Right cardiac atrium (tissue), 5 donors: ENCODE data around the gene FADS3. TPM values are rescaled to one million over a fixed set of nuclear protein-coding genes. Genes with fewer than 3 reads are reported as not detected.

Source experiments
- ATAC-seq, 2 donors: fragments of 200-7000 bp; cut with Tn5 transposase; one replicate each; pipeline versions ENCODE4 v1.8.0 to v1.9.1; 2020; ENCODE audit warnings: moderate library complexity in 2 of 2, mild to moderate bottlenecking in 1 of 2
- DNase-seq, 3 donors: peaks; one replicate each; pipeline ENCODE4 v3.0.0-alpha.2; 2020
- H3K27ac ChIP-seq: one replicate; pipeline ENCODE4 v1.5.1; 2013; ENCODE audit warnings: mild to moderate bottlenecking, low read length, control low read depth, moderate library complexity
- H3K27me3 ChIP-seq: one replicate; pipeline ENCODE4 v1.6.1; 2013; ENCODE audit not compliant: control insufficient read depth, insufficient read depth
- H3K4me1 ChIP-seq: one replicate; pipeline ENCODE4 v1.6.1; 2013; ENCODE audit warnings: low read length; ENCODE audit not compliant: control insufficient read depth, insufficient read depth
- H3K4me3 ChIP-seq: one replicate; pipeline ENCODE4 v1.5.1; 2013; ENCODE audit warnings: low read length, control low read depth
- H3K9me3 ChIP-seq: one replicate; pipeline ENCODE4 v1.6.1; 2013; ENCODE audit warnings: low read length; ENCODE audit not compliant: control insufficient read depth
- WGBS: extraction: QIAGEN DNeasy Blood & Tissue Kit; methylation state at CpG from one replicate; pipeline ENCODE4 v1.1.7; 2013; 5-methylcytosine and 5-hydroxymethylcytosine counted together
- intact Hi-C, 4 donors: fragments of 100-400 bp; cut with DNase I; formaldehyde crosslinking; loops; one replicate each; pipeline versions ENCODE4 v1.11.0 to v1.14.0; 2022 to 2023
- polyA plus RNA-seq: library from polyadenylated mRNA; stranded (reverse); fragments of 200-250 nt; gene quantifications from one replicate; pipeline ENCODE4 v1.2.3, GENCODE V29; 2013
- total RNA-seq, 4 donors: library from RNA; stranded (reverse); fragmentation: NEBNext Ultra II Directional; extraction: Animal tissue kit (Norgen Biotek cat#: 25700); gene quantifications; one replicate each; pipeline ENCODE4 v1.2.1, GENCODE V29; 2021
- donor health status: healthy with polysubstance abuse.
- donor health status: DM: no; HTN: yes; CAD: no.
- donor health status: DM: no; HTN: no; CAD: no.
- donor health status: DM: no; HTN: yes; CAD: no; lungs with severe emphysema.
- donor health status: DM: yes; HTN: yes; CAD: no.

The FADS3 gene
- total and polyA plus RNA-seq, 5 donors, result 37.5 to 50.1 (median 43.1) TPM

- no peaks in the 10 kb centered on the region for H3K27me3 ChIP-seq
- H3K27ac ChIP-seq, result peak overlapping the region; percentile 86
- ATAC-seq (peak; percentile 81 to 88), DNase-seq (peak; percentile 90 to 95 (median 94))
- H3K4me1 ChIP-seq, result peaks cover 13% of the 10 kb centered on the region
- intact Hi-C loops, result no loop called here
- H3K9me3 ChIP-seq, result no peaks in the 10 kb centered on the region
- no peak overlapping the region for H3K4me3 ChIP-seq
- WGBS, result 19% methylated on average over 6 of the region's 6 CpGs
Measured at GRCh38 chr11:61922539-61922938, 31.2 kb upstream of the FADS3 start.

- intact Hi-C loops, result no loop called here
- ATAC-seq (no peak), DNase-seq (no peak)
- 92% methylated on average over 3 of the region's 3 CpGs for WGBS
- Histone ChIP-seq H3K4me1 (peaks cover 13% of the 10 kb centered on the region), H3K27me3 (no peaks in the 10 kb centered on the region), H3K27ac (no peak overlapping the region), H3K4me3 (no peak overlapping the region), H3K9me3 (no peaks in the 10 kb centered on the region)
Measured at GRCh38 chr11:61921446-61921845, 30.1 kb upstream of the FADS3 start.

GRCh38 chr11:61919705-61920631 lies 28.6 kb upstream of the FADS3 start:
- no peak for ATAC-seq
- Histone ChIP-seq H3K4me3 (no peak overlapping the region), H3K4me1 (peaks cover 13% of the 10 kb centered on the region), H3K27me3 (no peaks in the 10 kb centered on the region), H3K27ac (peak overlapping the region; percentile 32), H3K9me3 (no peaks in the 10 kb centered on the region)
- intact Hi-C loops, result no loop called here
- peak in 2 of 3 donors; percentile 48 to 63 for DNase-seq
- WGBS, result 75% methylated on average over 13 of the region's 13 CpGs

GRCh38 chr11:61918938-61919704 lies 27.8 kb upstream of the FADS3 start:
- Histone ChIP-seq H3K4me1 (peaks cover 13% of the 10 kb centered on the region), H3K9me3 (no peaks in the 10 kb centered on the region), H3K27ac (peak overlapping the region; percentile 6), H3K27me3 (no peaks in the 10 kb centered on the region), H3K4me3 (no peak overlapping the region)
- 61% methylated on average over 6 of the region's 6 CpGs for WGBS
- peak; percentile 70 to 85 (median 83) for DNase-seq
- peak; percentile 2 to 15 for ATAC-seq
- intact Hi-C loops, result no loop called here

- Histone ChIP-seq H3K4me1 (peaks cover 15% of the 10 kb centered on the region), H3K4me3 (no peak overlapping the region), H3K9me3 (no peaks in the 10 kb centered on the region), H3K27ac (peak overlapping the region; percentile 3), H3K27me3 (no peaks in the 10 kb centered on the region)
- 77% methylated on average over 14 of the region's 14 CpGs for WGBS
- no peak for DNase-seq
- no peak for ATAC-seq
- intact Hi-C loops, result no loop called here
Measured at GRCh38 chr11:61918251-61918937, 27.0 kb upstream of the FADS3 start.

GRCh38 chr11:61917334-61918109 lies 26.2 kb upstream of the FADS3 start, which contains the start of gene RAB3IL1:
Gene RAB3IL1, minus strand, starts transcription at chr11:61917566. Its CDS starts 199 bp downstream, at chr11:61917367.
- H3K9me3 ChIP-seq, result no peaks in the 10 kb centered on the region
- DNase-seq (peak; percentile 79 to 93 (median 91)), ATAC-seq (peak; percentile 88 to 89)
- peak within 1 kb of the TSS; percentile 45 for H3K27ac ChIP-seq
- peak within 1 kb of the TSS; percentile 79 for H3K4me3 ChIP-seq
- H3K4me1 ChIP-seq, result peaks cover 9% of the 10 kb centered on the region
- intact Hi-C loops, result no loop called here
- no peaks in the 10 kb centered on the region for H3K27me3 ChIP-seq
- WGBS, result 2% methylated on average over 74 of the region's 74 CpGs

GRCh38 chr11:61916737-61917333 lies 25.5 kb upstream of the FADS3 start:
- Histone ChIP-seq H3K9me3 (no peaks in the 10 kb centered on the region), H3K27me3 (no peaks in the 10 kb centered on the region), H3K27ac (peak overlapping the region; percentile 45), H3K4me1 (peaks cover 10% of the 10 kb centered on the region), H3K4me3 (peak overlapping the region; percentile 79)
- WGBS, result 3% methylated on average over 32 of the region's 32 CpGs
- intact Hi-C loops, result no loop called here
- DNase-seq (no peak), ATAC-seq (no peak)

- DNase-seq (peak in 2 of 3 donors; percentile 43 to 44), ATAC-seq (no peak)
- H3K27ac ChIP-seq, result no peak overlapping the region
- H3K9me3 ChIP-seq, result no peaks in the 10 kb centered on the region
- H3K27me3 ChIP-seq, result no peaks in the 10 kb centered on the region
- no peak overlapping the region for H3K4me3 ChIP-seq
- intact Hi-C loops, result no loop called here
- 83% methylated on average over 7 of the region's 7 CpGs for WGBS
- H3K4me1 ChIP-seq, result peaks cover 11% of the 10 kb centered on the region
Measured at GRCh38 chr11:61914471-61915171, 23.3 kb upstream of the FADS3 start.

- ATAC-seq (no peak), DNase-seq (peak in 1 of 3 donors; percentile 20)
- Histone ChIP-seq H3K9me3 (no peaks in the 10 kb centered on the region), H3K4me3 (no peak overlapping the region), H3K4me1 (peaks cover 11% of the 10 kb centered on the region), H3K27ac (no peak overlapping the region), H3K27me3 (no peaks in the 10 kb centered on the region)
- 81% methylated on average over 8 of the region's 8 CpGs for WGBS
- intact Hi-C loops, result no loop called here
Measured at GRCh38 chr11:61913699-61914395, 22.5 kb upstream of the FADS3 start.
